H1 (cell line): ENCODE data around the gene DNAJA3. TPM values are rescaled to one million over a fixed set of nuclear protein-coding genes. Genes with fewer than 3 reads are reported as not detected.

Experiments used
- CHD7 ChIP-seq: fragments of 300-600 bp; sonication (generic); IDR thresholded peaks from 2 replicates; pipeline ENCODE4 v1.7.1; 2012; ENCODE audit warnings: low read length, moderate library complexity, mild to moderate bottlenecking, inconsistent platforms; ENCODE audit not compliant: insufficient replicate concordance
- polyA plus RNA-seq, 7 experiments: library from polyadenylated mRNA; depleted of rRNA in 3 of 7; stranded (reverse) in 5 of 7; unstranded in 2 of 7; fragments of >200 nt in 5 of 7; fragments of 200-250 nt in 2 of 7; gene quantifications; 1 replicate in 5 of 7; 2 replicates in 1 of 7; 4 replicates in 1 of 7; pipeline versions ENCODE4 v1.2.1 to v1.2.3, GENCODE V29; 2011 to 2013; ENCODE audit warnings: missing spikeins in 2 of 7, mixed read lengths in 2 of 7
- total RNA-seq: library from RNA; stranded (reverse); fragmentation: NEBNext Ultra II Directional; extraction: Animal tissue kit (Norgen Biotek cat#: 25700); gene quantifications from 2 replicates; pipeline ENCODE4 v1.2.1, GENCODE V29; 2021

The DNAJA3 gene
- total and polyA plus RNA-seq, 2 of the 8 experiments (the other 6 are each of a cell fraction or from before 2014, with no cell fraction given): 37.3 to 59.1 TPM

DNA sequence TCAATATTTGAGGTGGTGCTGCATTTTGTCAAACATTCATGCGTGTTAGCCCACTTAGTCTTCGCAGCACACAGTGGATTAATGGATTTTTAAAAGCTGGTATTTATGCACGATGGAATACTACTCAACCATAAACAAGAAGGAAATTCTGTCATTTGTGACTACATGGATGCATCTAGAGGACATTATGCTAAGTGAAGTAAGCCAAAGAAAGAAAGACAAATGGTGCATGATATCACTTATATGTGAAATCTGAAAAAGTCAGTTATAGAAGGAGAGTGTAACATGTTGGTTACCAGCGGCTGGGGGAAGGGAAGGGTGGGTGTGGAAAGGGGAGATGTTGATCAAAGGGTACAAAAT, 73.5 kb downstream of the DNAJA3 start (continued):
- TF ChIP-seq CHD7: no peak
